AG09309 (cell line): ENCODE data around the gene TTBK2.

ENCODE experiments used
- DNase-seq: peaks from one replicate; pipeline ENCODE4 v3.0.0-alpha.2; 2010; ENCODE audit warnings: low read depth
- H3K4me3 ChIP-seq: 2 replicates; pipeline ENCODE4 v1.5.1; 2011; ENCODE audit warnings: mild to moderate bottlenecking, low read depth, low read length, moderate library complexity; ENCODE audit not compliant: control insufficient read depth
- TF ChIP-seq, protein P1 (sequence below): IDR thresholded peaks from 2 replicates; pipeline ENCODE4 v1.5.1; 2011; ENCODE audit warnings: mild to moderate bottlenecking, low read depth, low read length, inconsistent platforms; ENCODE audit not compliant: insufficient read depth, control insufficient read depth; ENCODE audit errors: missing control alignments

Gene TTBK2

DNA sequence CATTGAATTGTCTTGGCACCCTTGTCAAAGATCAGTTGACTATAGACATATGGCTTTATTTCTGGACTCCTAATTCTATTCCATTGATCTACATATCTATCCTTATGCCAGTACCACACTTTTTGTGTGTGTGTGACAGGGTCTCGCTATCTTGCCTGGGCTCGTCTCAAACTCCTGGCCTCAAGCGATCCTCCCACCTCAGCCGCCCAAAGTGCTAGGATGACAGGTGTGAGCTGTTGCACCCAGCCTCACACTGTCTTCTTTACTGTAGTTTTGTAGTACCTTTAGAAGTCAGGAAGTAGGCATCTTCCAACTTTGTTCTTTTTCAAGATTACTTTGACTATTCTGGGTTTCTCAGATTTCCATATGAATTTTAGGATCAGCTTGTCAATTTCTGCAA is 208.0 kb downstream of the TTBK2 start:
- no peak for DNase-seq
- H3K4me3 ChIP-seq = no peak overlapping the region
- TF ChIP-seq, protein P1, sequence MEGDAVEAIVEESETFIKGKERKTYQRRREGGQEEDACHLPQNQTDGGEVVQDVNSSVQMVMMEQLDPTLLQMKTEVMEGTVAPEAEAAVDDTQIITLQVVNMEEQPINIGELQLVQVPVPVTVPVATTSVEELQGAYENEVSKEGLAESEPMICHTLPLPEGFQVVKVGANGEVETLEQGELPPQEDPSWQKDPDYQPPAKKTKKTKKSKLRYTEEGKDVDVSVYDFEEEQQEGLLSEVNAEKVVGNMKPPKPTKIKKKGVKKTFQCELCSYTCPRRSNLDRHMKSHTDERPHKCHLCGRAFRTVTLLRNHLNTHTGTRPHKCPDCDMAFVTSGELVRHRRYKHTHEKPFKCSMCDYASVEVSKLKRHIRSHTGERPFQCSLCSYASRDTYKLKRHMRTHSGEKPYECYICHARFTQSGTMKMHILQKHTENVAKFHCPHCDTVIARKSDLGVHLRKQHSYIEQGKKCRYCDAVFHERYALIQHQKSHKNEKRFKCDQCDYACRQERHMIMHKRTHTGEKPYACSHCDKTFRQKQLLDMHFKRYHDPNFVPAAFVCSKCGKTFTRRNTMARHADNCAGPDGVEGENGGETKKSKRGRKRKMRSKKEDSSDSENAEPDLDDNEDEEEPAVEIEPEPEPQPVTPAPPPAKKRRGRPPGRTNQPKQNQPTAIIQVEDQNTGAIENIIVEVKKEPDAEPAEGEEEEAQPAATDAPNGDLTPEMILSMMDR = no peak

DNA sequence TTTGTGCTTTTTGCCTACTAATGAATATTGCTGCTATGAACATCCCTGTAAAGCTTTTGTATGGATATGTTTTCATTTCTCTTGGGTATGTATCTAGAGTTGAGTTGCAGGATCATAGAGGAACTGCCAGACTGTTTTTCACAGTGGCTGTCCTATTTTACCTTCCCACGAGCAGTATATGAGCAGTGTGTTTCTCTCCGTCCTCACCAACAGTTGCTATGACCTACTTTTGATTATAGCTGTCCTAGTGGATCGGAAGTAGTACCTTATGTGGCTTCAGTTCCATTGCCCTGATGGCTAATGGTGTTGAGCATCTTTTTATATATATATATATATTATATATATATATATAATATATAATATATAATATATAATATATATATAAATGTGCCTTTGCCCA is 208.8 kb downstream of the TTBK2 start:
- no peak overlapping the region for H3K4me3 ChIP-seq
- DNase-seq = no peak
- TF ChIP-seq, protein P1 = no peak

DNA sequence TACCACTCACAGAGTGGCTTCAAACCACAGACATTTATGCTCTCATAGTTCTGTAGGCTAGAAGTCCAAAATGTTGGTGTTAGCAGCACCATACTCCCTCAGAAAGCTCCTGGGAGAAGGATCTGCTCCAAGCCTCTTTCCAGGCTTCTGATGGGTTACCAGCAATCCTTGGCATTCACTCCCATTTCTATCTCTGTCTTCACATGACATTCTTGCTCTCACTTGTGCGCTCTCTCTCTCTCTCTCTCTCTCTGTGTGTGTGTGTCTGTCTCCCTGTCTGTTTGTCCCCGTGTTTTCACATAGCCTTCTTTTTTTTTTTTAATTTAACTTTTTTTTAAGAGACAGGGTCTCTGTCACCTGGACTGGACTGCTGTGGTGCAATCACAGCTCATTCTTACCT is 209.9 kb downstream of the TTBK2 start:
- no peak for DNase-seq
- TF ChIP-seq, protein P1 = no peak
- H3K4me3 ChIP-seq = no peak overlapping the region

DNA sequence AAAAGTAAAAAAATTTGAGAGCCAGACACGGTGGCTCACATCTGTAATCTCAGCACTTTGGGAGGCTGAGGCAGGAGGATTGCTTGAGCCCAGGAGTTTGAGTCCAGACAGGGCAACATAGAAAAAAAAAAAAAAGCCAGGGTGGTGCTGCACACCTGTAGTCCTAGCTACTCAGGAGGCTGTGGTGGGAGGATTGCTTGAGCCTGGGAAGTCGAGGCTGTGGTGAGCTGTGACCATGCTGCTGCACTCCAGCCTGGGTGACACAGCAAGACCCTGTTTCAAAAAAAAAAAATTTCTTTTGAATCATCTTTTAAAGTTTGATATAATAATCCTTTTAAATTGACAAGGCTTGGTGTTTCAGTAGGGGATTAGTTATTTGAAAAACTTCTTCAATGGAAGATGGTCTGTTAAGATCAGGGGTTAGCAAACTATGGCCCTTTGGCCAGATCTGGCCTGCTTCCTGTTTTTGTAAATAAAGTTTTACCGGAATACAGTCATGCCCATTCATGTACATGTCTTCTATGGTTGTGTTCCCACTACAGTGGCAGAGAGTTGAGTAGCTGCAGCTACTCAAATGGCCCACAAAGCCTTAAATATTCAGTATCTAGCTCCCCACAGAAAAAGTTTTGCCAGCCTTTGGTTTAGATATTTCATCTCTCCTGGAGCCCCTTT is 212.6 kb downstream of the TTBK2 start:
- DNase-seq = no peak
- H3K4me3 ChIP-seq = no peak overlapping the region
- TF ChIP-seq, protein P1 = no peak

DNA sequence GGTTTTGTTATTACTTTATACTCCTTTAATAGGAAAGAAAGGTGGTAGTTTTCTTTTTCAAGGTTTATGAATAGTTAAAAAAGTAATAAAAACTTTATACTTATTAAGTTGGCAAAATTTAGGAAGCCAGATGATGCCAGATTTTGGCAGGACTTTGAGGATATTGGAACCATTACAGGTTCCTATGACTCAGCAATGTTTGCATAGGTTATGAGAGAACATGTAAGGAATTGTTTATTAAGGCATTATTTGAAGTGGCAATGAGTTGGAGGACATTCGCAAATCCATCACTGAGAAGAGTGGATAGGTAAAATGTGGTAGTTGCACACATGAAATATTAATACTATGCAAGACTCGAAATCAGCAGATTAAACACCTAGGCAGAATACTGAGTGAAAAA is 213.5 kb downstream of the TTBK2 start:
- DNase-seq = no peak
- no peak overlapping the region for H3K4me3 ChIP-seq
- TF ChIP-seq, protein P1 = no peak

DNA sequence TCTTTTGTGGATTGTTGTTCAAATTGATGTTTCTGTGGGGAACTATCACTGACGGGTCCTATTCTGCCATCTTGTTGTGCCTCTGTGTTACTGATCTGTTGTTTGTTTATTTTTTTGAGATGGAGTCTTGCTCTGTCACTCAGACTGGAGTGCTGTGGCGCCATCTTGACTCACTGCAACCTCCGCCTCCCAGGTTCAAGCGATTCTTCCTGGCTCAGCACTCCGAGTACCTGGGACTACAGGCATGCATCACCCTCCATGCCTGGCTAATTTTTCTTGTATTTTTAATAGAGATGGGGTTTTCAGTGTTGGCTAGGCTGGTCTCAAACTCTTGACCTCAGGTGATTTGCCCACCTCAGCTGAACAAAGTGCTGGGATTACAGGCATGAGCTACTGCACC is 215.2 kb downstream of the TTBK2 start:
- TF ChIP-seq, protein P1 = no peak
- H3K4me3 ChIP-seq = no peak overlapping the region
- DNase-seq = no peak
